Measurements from ENCODE around the gene ANKRD13C.
"Not testable (repeated sequence)": the region's sequence is repeated elsewhere in the genome, so short reads cannot be mapped to it uniquely, and the experiment has no call there.

DNA sequence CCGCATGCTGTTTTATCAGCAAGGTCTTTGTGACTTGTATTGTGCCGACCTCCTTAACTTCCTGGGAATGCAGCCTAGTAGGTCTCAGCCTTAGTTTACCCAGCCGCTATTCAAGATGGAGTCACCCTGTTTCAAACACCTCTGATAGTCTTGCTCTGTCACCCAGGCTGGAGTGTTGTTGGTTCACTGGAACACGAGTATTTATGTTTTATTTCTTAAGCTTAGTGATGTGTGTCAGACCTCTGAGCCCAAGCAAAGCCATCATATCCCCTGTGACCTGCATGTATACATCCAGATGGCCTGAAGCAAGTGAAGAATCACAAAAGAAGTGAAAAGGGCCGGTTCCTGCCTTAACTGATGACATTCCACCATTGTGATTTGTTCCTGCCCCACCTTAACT is 12.9 kb upstream of the ANKRD13C start:
- TF ChIP-seq, protein P1, sequence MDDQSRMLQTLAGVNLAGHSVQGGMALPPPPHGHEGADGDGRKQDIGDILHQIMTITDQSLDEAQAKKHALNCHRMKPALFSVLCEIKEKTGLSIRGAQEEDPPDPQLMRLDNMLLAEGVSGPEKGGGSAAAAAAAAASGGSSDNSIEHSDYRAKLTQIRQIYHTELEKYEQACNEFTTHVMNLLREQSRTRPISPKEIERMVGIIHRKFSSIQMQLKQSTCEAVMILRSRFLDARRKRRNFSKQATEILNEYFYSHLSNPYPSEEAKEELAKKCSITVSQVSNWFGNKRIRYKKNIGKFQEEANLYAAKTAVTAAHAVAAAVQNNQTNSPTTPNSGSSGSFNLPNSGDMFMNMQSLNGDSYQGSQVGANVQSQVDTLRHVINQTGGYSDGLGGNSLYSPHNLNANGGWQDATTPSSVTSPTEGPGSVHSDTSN (IDR thresholded peaks at IDR 0.05) = not testable (repeated sequence)
- TF ChIP-seq POLR2AphosphoS5 (IDR thresholded peaks at IDR 0.05; ENCODE audit: low read depth, low read length); FOXM1 (IDR thresholded peaks at IDR 0.05; ENCODE audit: low read depth); TCF12 (IDR thresholded peaks at IDR 0.05); EP300 (IDR thresholded peaks at IDR 0.05; ENCODE audit: borderline replicate concordance in 1 of 2, low read depth in 1 of 2, low read length in 1 of 2); RAD21 (IDR thresholded peaks at IDR 0.05; ENCODE audit: low read length); JUND (IDR thresholded peaks at IDR 0.05); ELF1 (IDR thresholded peaks at IDR 0.05); EZH2phosphoT487 (IDR thresholded peaks at IDR 0.05; ENCODE audit: borderline replicate concordance, low read depth); RXRA (IDR thresholded peaks at IDR 0.05; ENCODE audit: borderline replicate concordance, low read depth); NFIC (IDR thresholded peaks at IDR 0.05; ENCODE audit: borderline replicate concordance): not testable (repeated sequence)
- TF ChIP-seq, protein P2, sequence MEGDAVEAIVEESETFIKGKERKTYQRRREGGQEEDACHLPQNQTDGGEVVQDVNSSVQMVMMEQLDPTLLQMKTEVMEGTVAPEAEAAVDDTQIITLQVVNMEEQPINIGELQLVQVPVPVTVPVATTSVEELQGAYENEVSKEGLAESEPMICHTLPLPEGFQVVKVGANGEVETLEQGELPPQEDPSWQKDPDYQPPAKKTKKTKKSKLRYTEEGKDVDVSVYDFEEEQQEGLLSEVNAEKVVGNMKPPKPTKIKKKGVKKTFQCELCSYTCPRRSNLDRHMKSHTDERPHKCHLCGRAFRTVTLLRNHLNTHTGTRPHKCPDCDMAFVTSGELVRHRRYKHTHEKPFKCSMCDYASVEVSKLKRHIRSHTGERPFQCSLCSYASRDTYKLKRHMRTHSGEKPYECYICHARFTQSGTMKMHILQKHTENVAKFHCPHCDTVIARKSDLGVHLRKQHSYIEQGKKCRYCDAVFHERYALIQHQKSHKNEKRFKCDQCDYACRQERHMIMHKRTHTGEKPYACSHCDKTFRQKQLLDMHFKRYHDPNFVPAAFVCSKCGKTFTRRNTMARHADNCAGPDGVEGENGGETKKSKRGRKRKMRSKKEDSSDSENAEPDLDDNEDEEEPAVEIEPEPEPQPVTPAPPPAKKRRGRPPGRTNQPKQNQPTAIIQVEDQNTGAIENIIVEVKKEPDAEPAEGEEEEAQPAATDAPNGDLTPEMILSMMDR (IDR thresholded peaks at IDR 0.05) = not testable (repeated sequence)
